ENCODE results near the gene HMX2.

Gene HMX2

GRCh38 chr10:123180101-123181090 is 32.5 kb downstream of the HMX2 start:
- Histone ChIP-seq H4K20me1 (peaks cover 5% of the 10 kb centered on the region; the same call in 1 of the 2 replicates), H3K9ac (no peak overlapping the region), H3K4me3 (no peak overlapping the region), H3K36me3 (peaks cover 87% of the 10 kb centered on the region), H3K27ac (no peak overlapping the region), H3K27me3 (no peaks in the 10 kb centered on the region), H3K4me1 (no peaks in the 10 kb centered on the region), H3K9me3 (peaks cover 70% of the 10 kb centered on the region), H3K4me2 (no peak overlapping the region)
- no peak for TF ChIP-seq Cebpa-rat (IDR thresholded peaks at IDR 0.05)

GRCh38 chr10:123183724-123184123 is 35.8 kb downstream of the HMX2 start:
- Histone ChIP-seq H3K9ac (no peak overlapping the region), H3K36me3 (peaks cover 84% of the 10 kb centered on the region), H3K4me3 (no peak overlapping the region), H3K27ac (no peak overlapping the region), H3K9me3 (peaks cover 56% of the 10 kb centered on the region), H3K4me1 (no peaks in the 10 kb centered on the region), H3K4me2 (no peak overlapping the region), H3K27me3 (no peaks in the 10 kb centered on the region), H4K20me1 (no peaks in the 10 kb centered on the region; the same call in 1 of the 2 replicates)
- no peak for TF ChIP-seq Cebpa-rat (IDR thresholded peaks at IDR 0.05)

- Histone ChIP-seq H3K27me3 (no peaks in the 10 kb centered on the region), H4K20me1 (no peaks in the 10 kb centered on the region; the same call in 1 of the 2 replicates), H3K4me3 (no peak overlapping the region), H3K4me1 (no peaks in the 10 kb centered on the region), H3K9ac (no peak overlapping the region), H3K36me3 (peaks cover 92% of the 10 kb centered on the region), H3K9me3 (peaks cover 38% of the 10 kb centered on the region), H3K4me2 (no peak overlapping the region), H3K27ac (no peak overlapping the region)
- no peak for TF ChIP-seq Cebpa-rat (IDR thresholded peaks at IDR 0.05)
Observed at GRCh38 chr10:123187781-123188180, 39.8 kb downstream of the HMX2 start.

GRCh38 chr10:123191886-123192285 is 44.0 kb downstream of the HMX2 start:
- Histone ChIP-seq H3K9me3 (no peaks in the 10 kb centered on the region), H3K36me3 (peaks cover 90% of the 10 kb centered on the region), H3K9ac (no peak overlapping the region), H3K27ac (no peak overlapping the region), H3K4me2 (no peak overlapping the region), H3K4me3 (no peak overlapping the region), H3K27me3 (no peaks in the 10 kb centered on the region), H3K4me1 (no peaks in the 10 kb centered on the region), H4K20me1 (no peaks in the 10 kb centered on the region; the same call in 1 of the 2 replicates)
- TF ChIP-seq Cebpa-rat (IDR thresholded peaks at IDR 0.05) = no peak

- H3K4me1 ChIP-seq = no peaks in the 10 kb centered on the region
- peaks cover 92% of the 10 kb centered on the region for H3K36me3 ChIP-seq
- no peak overlapping the region for H3K9ac ChIP-seq
- H3K4me2 ChIP-seq = no peak overlapping the region
- no peak for TF ChIP-seq Cebpa-rat (IDR thresholded peaks at IDR 0.05)
- no peak overlapping the region for H3K4me3 ChIP-seq
- H4K20me1 ChIP-seq = no peaks in the 10 kb centered on the region; the same call in 1 of the 2 replicates
- peaks cover 7% of the 10 kb centered on the region; the same call in 1 of the 2 replicates for H3K9me3 ChIP-seq
- no peak overlapping the region for H3K27ac ChIP-seq
- H3K27me3 ChIP-seq = no peaks in the 10 kb centered on the region
Observed at GRCh38 chr10:123194056-123194455, 46.1 kb downstream of the HMX2 start.
